ENCODE measurements around the gene MZT2B.
A peak's percentile ranks its signal among the peaks of the same experiment; 100 is the strongest.
"Not testable (repeated sequence)": the region's sequence is repeated elsewhere in the genome, so short reads cannot be mapped to it uniquely, and the experiment has no call there.

MZT2B gene

GRCh38 chr2:130203150-130203549, 21.1 kb downstream of the MZT2B start:
- not testable (repeated sequence) for H3K4me3 Mint-ChIP-seq; H3K27ac Mint-ChIP-seq; ATAC-seq; H3K4me1 Mint-ChIP-seq; H3K36me3 Mint-ChIP-seq; DNase-seq (ENCODE audit: low spot score in 2 of 2); H3K9me3 Mint-ChIP-seq

- not testable (repeated sequence) for H3K36me3 Mint-ChIP-seq; H3K4me1 Mint-ChIP-seq; ATAC-seq; H3K4me3 Mint-ChIP-seq; DNase-seq (ENCODE audit: low spot score in 2 of 2); H3K9me3 Mint-ChIP-seq; H3K27ac Mint-ChIP-seq
Observed at GRCh38 chr2:130207051-130207450, 25.0 kb downstream of the MZT2B start.

GRCh38 chr2:130219147-130219546, 37.1 kb downstream of the MZT2B start:
- H3K9me3 Mint-ChIP-seq; H3K4me3 Mint-ChIP-seq; H3K36me3 Mint-ChIP-seq; H3K27ac Mint-ChIP-seq; H3K4me1 Mint-ChIP-seq; ATAC-seq; DNase-seq (ENCODE audit: low spot score in 2 of 2): not testable (repeated sequence)

- not testable (repeated sequence) for H3K4me1 Mint-ChIP-seq; H3K9me3 Mint-ChIP-seq; H3K36me3 Mint-ChIP-seq; ATAC-seq; H3K27ac Mint-ChIP-seq; H3K4me3 Mint-ChIP-seq; DNase-seq (ENCODE audit: low spot score in 2 of 2)
Observed at GRCh38 chr2:130220505-130220904, 38.4 kb downstream of the MZT2B start.

GRCh38 chr2:130222523-130222922, 40.5 kb downstream of the MZT2B start:
- H3K9me3 Mint-ChIP-seq; H3K4me3 Mint-ChIP-seq; H3K36me3 Mint-ChIP-seq; H3K27ac Mint-ChIP-seq; H3K4me1 Mint-ChIP-seq; DNase-seq (ENCODE audit: low spot score in 2 of 2): not testable (repeated sequence)
- ATAC-seq, result peak; percentile 69

- DNase-seq (ENCODE audit: low spot score in 2 of 2); ATAC-seq; H3K36me3 Mint-ChIP-seq; H3K9me3 Mint-ChIP-seq; H3K4me3 Mint-ChIP-seq; H3K4me1 Mint-ChIP-seq; H3K27ac Mint-ChIP-seq: not testable (repeated sequence)
Observed at GRCh38 chr2:130228005-130228404, 45.9 kb downstream of the MZT2B start.

GRCh38 chr2:130228467-130229160, 46.6 kb downstream of the MZT2B start:
- ATAC-seq, H3K4me1 Mint-ChIP-seq: not testable (repeated sequence)

GRCh38 chr2:130229161-130229510, 47.1 kb downstream of the MZT2B start:
- not testable (repeated sequence) for ATAC-seq; H3K4me3 Mint-ChIP-seq; DNase-seq (ENCODE audit: low spot score in 2 of 2); H3K36me3 Mint-ChIP-seq; H3K27ac Mint-ChIP-seq; H3K4me1 Mint-ChIP-seq; H3K9me3 Mint-ChIP-seq

More at GRCh38 chr2:130228467-130229160, 46.6 kb downstream of the MZT2B start:
- not testable (repeated sequence) for H3K27ac Mint-ChIP-seq; H3K4me3 Mint-ChIP-seq; H3K36me3 Mint-ChIP-seq; H3K9me3 Mint-ChIP-seq; DNase-seq (ENCODE audit: low spot score in 2 of 2)

GRCh38 chr2:130230376-130230775, 48.3 kb downstream of the MZT2B start:
- H3K9me3 Mint-ChIP-seq; H3K36me3 Mint-ChIP-seq; ATAC-seq; H3K27ac Mint-ChIP-seq; H3K4me1 Mint-ChIP-seq; H3K4me3 Mint-ChIP-seq; DNase-seq (ENCODE audit: low spot score in 2 of 2): not testable (repeated sequence)

GRCh38 chr2:130230907-130231306, 48.8 kb downstream of the MZT2B start:
- not testable (repeated sequence) for H3K4me3 Mint-ChIP-seq; ATAC-seq; H3K36me3 Mint-ChIP-seq; H3K27ac Mint-ChIP-seq; DNase-seq (ENCODE audit: low spot score in 2 of 2); H3K9me3 Mint-ChIP-seq; H3K4me1 Mint-ChIP-seq

- Mint-ChIP-seq H3K9me3 (no peaks in the 10 kb centered on the region), H3K4me3 (no peak overlapping the region), H3K4me1 (no peaks in the 10 kb centered on the region), H3K27ac (no peak overlapping the region), H3K36me3 (no peaks in the 10 kb centered on the region)
- DNase-seq (ENCODE audit: low spot score in 2 of 2) (no peak), ATAC-seq (no peak)
Observed at GRCh38 chr2:130231656-130232055, 49.6 kb downstream of the MZT2B start.

- ATAC-seq, result peak; percentile 40
- H3K36me3 Mint-ChIP-seq; H3K9me3 Mint-ChIP-seq; H3K4me1 Mint-ChIP-seq; DNase-seq (ENCODE audit: low spot score in 2 of 2); H3K27ac Mint-ChIP-seq; H3K4me3 Mint-ChIP-seq: not testable (repeated sequence)
Observed at GRCh38 chr2:130233066-130233465, 51.0 kb downstream of the MZT2B start.

GRCh38 chr2:130239581-130239980, 57.5 kb downstream of the MZT2B start:
- not testable (repeated sequence) for H3K36me3 Mint-ChIP-seq, H3K4me3 Mint-ChIP-seq, ATAC-seq

More at GRCh38 chr2:130239581-130239980, 57.5 kb downstream of the MZT2B start:
- not testable (repeated sequence) for H3K9me3 Mint-ChIP-seq; H3K27ac Mint-ChIP-seq; H3K4me1 Mint-ChIP-seq; DNase-seq (ENCODE audit: low spot score in 2 of 2)
